Glutamatergic neuron (in vitro differentiated cells): Measurements from ENCODE around the gene ZNF740. TPM values are rescaled to one million over a fixed set of nuclear protein-coding genes. Genes with fewer than 3 reads are reported as not detected.

Experiments
- DNase-seq: peaks from one replicate; pipeline ENCODE4 v3.0.0; 2022
- H3K27ac Mint-ChIP-seq: one replicate; pipeline ENCODE4 v1.8.0; 2020; ENCODE audit warnings: mild to moderate bottlenecking, mixed read lengths, inconsistent platforms; ENCODE audit not compliant: unreplicated experiment
- H3K27me3 Mint-ChIP-seq: one replicate; pipeline ENCODE4 v1.8.0; 2020; ENCODE audit warnings: mild to moderate bottlenecking, moderate library complexity, mixed read lengths, inconsistent platforms; ENCODE audit not compliant: unreplicated experiment
- H3K36me3 Mint-ChIP-seq: one replicate; pipeline ENCODE4 v1.8.0; 2020; ENCODE audit warnings: mild to moderate bottlenecking, mixed read lengths, inconsistent platforms; ENCODE audit not compliant: unreplicated experiment
- H3K4me1 Mint-ChIP-seq: one replicate; pipeline ENCODE4 v1.8.0; 2020; ENCODE audit warnings: mild to moderate bottlenecking, low read depth, mixed read lengths, inconsistent platforms; ENCODE audit not compliant: unreplicated experiment
- H3K4me3 Mint-ChIP-seq: one replicate; pipeline ENCODE4 v1.8.0; 2020; ENCODE audit warnings: mild to moderate bottlenecking, mixed read lengths, inconsistent platforms; ENCODE audit not compliant: unreplicated experiment
- H3K9me3 Mint-ChIP-seq: one replicate; pipeline ENCODE4 v1.8.0; 2020; ENCODE audit warnings: mild to moderate bottlenecking, moderate library complexity, mixed read lengths, inconsistent platforms; ENCODE audit not compliant: unreplicated experiment
- total RNA-seq: library from RNA; stranded (reverse); fragmentation: NEBNext Ultra II Directional; extraction: Animal tissue kit (Norgen Biotek cat#: 25700); gene quantifications from one replicate; pipeline ENCODE4 v1.2.1, GENCODE V29; 2021; ENCODE audit not compliant: unreplicated experiment
- TF ChIP-seq, protein P1 (sequence below): fragments of 200-600 bp; sonication (generic); IDR thresholded peaks from one replicate; pipeline ENCODE4 v1.5.0; 2021; ENCODE audit not compliant: partially characterized antibody, unreplicated experiment

ZNF740 gene
- total RNA-seq, 1 donor from 2014 or later, result 38.2 TPM

DNA sequence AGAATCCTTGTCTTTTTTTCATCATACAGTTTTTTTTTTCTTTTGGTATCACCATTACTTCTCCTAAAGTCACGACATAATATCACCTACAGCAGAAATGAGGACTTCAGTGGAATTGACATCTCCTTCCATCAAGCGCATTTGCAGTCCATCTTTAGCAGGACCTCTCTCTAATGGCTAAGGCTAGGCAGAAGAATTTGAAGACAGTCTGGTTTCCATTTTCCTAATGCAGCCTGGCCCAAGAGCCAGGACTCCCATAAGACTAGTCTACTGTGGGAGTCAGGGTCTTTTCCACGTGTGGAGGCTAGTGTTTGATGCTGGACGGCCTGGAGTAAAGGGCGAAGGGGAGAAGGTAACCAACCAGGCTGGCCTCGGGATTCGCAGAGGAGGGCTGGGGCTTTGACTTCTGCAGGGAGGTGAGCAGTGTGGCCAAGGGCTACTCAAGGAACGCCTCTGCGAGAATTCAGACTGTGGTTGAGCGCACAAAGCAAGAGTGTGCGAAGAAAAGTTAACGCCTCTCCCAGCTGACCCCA, 769 bp upstream of the ZNF740 start:
- DNase-seq, result peak; percentile 42
- TF ChIP-seq, protein P1, sequence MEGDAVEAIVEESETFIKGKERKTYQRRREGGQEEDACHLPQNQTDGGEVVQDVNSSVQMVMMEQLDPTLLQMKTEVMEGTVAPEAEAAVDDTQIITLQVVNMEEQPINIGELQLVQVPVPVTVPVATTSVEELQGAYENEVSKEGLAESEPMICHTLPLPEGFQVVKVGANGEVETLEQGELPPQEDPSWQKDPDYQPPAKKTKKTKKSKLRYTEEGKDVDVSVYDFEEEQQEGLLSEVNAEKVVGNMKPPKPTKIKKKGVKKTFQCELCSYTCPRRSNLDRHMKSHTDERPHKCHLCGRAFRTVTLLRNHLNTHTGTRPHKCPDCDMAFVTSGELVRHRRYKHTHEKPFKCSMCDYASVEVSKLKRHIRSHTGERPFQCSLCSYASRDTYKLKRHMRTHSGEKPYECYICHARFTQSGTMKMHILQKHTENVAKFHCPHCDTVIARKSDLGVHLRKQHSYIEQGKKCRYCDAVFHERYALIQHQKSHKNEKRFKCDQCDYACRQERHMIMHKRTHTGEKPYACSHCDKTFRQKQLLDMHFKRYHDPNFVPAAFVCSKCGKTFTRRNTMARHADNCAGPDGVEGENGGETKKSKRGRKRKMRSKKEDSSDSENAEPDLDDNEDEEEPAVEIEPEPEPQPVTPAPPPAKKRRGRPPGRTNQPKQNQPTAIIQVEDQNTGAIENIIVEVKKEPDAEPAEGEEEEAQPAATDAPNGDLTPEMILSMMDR, result no peak
- peaks cover 19% of the 10 kb centered on the region for H3K4me1 Mint-ChIP-seq
- peaks cover 12% of the 10 kb centered on the region for H3K27me3 Mint-ChIP-seq
- no peaks in the 10 kb centered on the region for H3K36me3 Mint-ChIP-seq
- H3K4me3 Mint-ChIP-seq, result peak overlapping the region; percentile 93
- peak overlapping the region; percentile 96 for H3K27ac Mint-ChIP-seq
- H3K9me3 Mint-ChIP-seq, result peaks cover 12% of the 10 kb centered on the region

DNA sequence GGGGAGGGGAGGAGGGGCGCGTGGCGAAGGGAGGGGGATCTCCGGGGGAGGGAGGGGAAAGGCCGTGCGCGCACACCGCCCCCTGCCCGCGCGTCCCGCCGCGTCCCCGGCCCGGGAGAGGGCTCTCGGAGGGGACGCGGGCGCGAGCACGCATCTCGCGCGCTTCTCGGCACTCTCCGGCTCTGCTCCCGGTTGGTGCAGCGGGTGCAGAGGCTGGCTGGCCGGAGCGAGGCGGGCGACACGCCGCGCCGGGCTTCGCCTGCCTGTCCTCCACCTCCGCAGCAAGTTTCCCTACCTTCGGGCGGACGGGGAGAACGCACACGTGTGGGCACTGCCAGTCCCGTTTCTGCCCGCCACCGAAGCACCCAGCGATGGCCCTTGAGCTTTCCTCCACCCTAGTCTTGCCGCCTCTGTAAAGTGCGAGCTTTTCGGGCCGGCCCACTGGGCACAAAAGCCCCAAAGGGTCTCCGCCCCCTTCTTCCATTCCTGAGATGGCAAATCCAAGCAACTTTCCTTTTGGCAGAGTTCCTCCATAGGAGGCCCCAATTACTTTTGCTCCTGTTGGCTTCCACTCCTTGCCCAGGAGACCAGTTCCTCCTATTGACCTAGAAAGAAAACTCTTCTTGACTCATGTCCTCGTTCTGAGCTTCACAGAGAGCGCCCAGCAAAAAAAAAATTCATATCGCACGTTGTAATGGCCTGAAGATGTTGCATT, 566 bp downstream of the ZNF740 start:
- peak overlapping the region; percentile 93 for H3K4me3 Mint-ChIP-seq
- H3K9me3 Mint-ChIP-seq, result peaks cover 12% of the 10 kb centered on the region
- TF ChIP-seq, protein P1, result peak; percentile 27
- H3K27ac Mint-ChIP-seq, result peak overlapping the region; percentile 75
- no peaks in the 10 kb centered on the region for H3K36me3 Mint-ChIP-seq
- DNase-seq, result peak; percentile 86
- peaks cover 10% of the 10 kb centered on the region for H3K27me3 Mint-ChIP-seq
- H3K4me1 Mint-ChIP-seq, result peaks cover 17% of the 10 kb centered on the region

DNA sequence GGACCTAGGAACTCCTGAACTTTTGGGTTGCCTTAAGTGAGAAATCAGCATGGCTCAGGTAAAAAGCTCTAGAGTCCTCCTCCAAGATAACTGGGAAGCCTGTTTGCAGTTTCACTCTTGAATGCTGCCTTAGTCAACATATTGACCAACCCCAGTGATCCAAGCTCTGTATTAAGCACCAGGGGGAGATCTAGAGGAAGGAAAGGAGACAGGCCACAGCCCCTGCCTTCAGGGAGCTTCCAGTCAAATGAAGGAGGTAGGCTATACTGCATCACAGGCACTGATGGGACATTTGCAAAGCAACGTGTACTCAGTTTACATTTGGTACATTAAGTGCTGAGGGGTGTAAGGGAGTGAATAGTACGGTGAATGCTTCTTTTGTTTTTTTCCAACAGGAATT, 1.4 kb downstream of the ZNF740 start:
- Mint-ChIP-seq H3K36me3 (no peaks in the 10 kb centered on the region), H3K27me3 (peaks cover 10% of the 10 kb centered on the region), H3K4me1 (peaks cover 17% of the 10 kb centered on the region), H3K9me3 (peaks cover 12% of the 10 kb centered on the region), H3K4me3 (peak overlapping the region; percentile 93), H3K27ac (no peak overlapping the region)
- DNase-seq, result no peak
- TF ChIP-seq, protein P1, result no peak

DNA sequence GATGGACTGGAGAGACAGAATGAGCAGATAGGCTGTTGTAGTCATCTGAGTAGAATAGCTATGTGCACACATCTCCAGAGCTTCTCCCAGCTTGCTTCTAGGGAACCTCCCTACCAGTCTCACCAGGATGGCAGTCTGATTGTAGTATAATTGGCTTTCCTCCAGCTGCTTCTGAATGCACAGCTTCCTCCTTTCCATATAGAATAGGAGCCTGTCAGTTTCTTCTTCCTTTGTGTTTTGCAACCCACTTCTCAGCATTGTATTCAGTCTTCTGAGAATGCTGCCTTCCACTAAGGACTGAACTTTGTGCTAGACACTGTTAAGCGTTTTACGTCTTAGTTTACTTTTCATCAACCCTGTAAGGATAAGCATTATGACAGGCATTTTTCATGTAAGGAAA, 2.4 kb downstream of the ZNF740 start:
- Mint-ChIP-seq H3K9me3 (peaks cover 12% of the 10 kb centered on the region), H3K4me1 (peaks cover 17% of the 10 kb centered on the region), H3K36me3 (no peaks in the 10 kb centered on the region), H3K27ac (no peak overlapping the region), H3K27me3 (peaks cover 10% of the 10 kb centered on the region), H3K4me3 (peak overlapping the region; percentile 63)
- TF ChIP-seq, protein P1, result no peak
- no peak for DNase-seq

DNA sequence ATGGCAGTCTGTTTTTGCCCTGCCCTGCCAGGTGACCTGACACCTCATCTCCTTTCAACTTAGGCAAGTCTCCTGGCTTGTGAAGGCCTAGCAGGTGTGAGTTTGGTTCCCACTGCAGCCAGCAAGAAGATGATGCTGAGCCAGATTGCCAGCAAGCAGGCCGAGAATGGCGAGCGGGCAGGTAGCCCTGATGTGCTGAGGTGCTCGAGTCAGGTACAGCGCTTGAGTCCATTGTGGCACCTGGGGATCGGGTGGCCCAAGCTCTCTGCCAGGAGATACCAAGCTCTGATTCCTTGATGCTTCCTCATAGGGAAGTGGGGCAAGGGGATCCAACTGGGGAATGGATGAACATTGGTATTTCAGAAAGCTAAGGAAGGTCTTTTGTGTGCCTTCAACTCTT, 4.3 kb downstream of the ZNF740 start:
- H3K4me3 Mint-ChIP-seq, result no peak overlapping the region
- DNase-seq, result no peak
- H3K27ac Mint-ChIP-seq, result no peak overlapping the region
- H3K9me3 Mint-ChIP-seq, result peaks cover 9% of the 10 kb centered on the region
- peaks cover 11% of the 10 kb centered on the region for H3K4me1 Mint-ChIP-seq
- peaks cover 8% of the 10 kb centered on the region for H3K27me3 Mint-ChIP-seq
- TF ChIP-seq, protein P1, result no peak
- no peaks in the 10 kb centered on the region for H3K36me3 Mint-ChIP-seq
